ENCODE data around the gene PNPLA2. TPM values are rescaled to one million over a fixed set of nuclear protein-coding genes. Genes with fewer than 3 reads are reported as not detected.
A peak's percentile ranks its signal among the peaks of the same experiment; 100 is the strongest.

PNPLA2 gene
- total RNA-seq, 1 donor from 2014 or later, result 34.7 TPM

DNA sequence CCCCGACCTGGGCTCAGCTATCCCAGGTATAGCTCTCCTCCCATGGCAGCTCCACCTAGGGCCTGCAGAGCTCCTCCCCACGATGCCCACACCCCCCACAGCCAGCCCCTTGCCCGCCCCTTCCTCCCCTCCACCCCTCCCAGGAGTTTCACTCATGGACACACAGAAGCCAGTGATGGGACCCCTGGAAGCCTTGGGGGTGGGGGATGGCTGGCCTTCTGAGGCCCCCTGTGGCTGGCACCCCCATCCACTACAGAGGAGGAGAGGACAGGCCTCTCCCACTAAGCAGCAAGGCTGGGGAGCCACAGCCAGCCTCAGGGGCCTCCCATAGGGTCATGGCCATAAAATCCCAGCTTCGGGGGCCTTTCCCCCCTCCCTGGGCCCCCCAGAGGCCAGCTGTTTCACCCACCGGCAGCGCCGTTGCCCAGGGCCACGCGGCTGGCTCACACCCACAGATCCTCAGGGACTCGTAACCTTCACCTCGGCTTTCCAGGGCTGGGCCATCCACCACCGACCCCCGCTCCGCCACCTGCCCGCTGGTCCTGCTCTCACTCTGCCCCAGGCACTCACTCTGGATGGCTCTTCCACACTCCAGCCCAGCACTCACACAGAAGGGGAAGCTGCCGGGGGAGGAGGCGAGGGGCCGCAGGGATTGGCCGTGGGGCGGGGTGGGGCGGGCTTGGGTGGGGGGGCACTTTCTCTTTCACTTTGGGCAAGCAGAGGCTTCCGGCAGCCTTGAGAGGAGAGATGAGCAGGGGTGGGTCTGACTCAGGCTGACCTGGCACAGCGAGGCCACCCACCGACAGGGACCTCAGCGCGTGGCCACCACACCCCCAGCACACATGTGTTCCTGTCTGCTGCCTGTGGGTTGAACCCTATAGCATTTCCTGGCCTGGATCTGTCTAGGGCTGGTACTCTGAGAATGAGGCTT, 22.8 kb upstream of the PNPLA2 start:
- no peak for DNase-seq (ENCODE audit: low read depth)
- H3K4me3 ChIP-seq (ENCODE audit: low read depth, low read length), result peak overlapping the region; percentile 63
- TF ChIP-seq, protein P1, sequence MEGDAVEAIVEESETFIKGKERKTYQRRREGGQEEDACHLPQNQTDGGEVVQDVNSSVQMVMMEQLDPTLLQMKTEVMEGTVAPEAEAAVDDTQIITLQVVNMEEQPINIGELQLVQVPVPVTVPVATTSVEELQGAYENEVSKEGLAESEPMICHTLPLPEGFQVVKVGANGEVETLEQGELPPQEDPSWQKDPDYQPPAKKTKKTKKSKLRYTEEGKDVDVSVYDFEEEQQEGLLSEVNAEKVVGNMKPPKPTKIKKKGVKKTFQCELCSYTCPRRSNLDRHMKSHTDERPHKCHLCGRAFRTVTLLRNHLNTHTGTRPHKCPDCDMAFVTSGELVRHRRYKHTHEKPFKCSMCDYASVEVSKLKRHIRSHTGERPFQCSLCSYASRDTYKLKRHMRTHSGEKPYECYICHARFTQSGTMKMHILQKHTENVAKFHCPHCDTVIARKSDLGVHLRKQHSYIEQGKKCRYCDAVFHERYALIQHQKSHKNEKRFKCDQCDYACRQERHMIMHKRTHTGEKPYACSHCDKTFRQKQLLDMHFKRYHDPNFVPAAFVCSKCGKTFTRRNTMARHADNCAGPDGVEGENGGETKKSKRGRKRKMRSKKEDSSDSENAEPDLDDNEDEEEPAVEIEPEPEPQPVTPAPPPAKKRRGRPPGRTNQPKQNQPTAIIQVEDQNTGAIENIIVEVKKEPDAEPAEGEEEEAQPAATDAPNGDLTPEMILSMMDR (conservative IDR thresholded peaks at IDR 0.05; ENCODE audit: low read depth, low read length), result no peak

DNA sequence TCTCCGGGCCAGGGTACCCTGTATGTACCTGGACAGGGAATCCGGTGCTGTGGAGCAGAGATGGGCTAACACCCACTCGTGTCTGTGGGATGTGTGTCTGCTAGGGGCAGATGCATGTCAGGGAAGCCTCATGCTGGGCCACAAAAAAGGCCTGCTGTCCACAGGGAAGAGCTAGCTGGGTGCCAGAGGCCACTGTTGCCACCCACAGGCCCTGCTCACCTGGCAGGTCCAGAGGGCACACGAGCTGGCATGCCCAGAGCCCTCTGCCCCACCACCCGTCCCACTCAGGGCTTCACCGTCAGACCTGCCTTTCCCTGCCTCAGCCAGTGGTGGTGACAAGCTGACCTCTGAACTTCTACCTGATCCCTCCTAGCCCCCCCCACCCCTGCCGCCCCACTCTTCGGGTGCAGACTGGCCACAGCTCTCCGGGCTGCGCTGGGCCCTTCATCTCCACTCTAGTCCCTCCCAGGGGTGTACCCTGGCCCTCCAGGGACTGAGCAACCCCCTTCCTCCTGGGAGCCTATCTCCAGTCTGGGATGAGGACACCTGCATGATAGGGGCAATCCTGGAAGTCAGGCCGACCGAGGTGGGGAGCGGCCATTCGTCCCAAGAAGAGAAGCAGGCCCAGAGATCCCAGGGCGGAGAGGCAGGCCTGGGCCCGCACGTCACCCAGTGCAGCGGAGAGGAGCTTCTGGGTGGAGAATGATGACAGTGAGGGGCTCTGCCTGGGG, 22.0 kb upstream of the PNPLA2 start:
- DNase-seq (ENCODE audit: low read depth), result no peak
- H3K4me3 ChIP-seq (ENCODE audit: low read depth, low read length), result peak overlapping the region; percentile 63
- TF ChIP-seq, protein P1 (conservative IDR thresholded peaks at IDR 0.05; ENCODE audit: low read depth, low read length), result no peak

- no peak for DNase-seq (ENCODE audit: low read depth)
- TF ChIP-seq, protein P1 (conservative IDR thresholded peaks at IDR 0.05; ENCODE audit: low read depth, low read length), result no peak
- peak overlapping the region; percentile 63 for H3K4me3 ChIP-seq (ENCODE audit: low read depth, low read length)
Observed at GRCh38 chr11:797296-798092, 21.2 kb upstream of the PNPLA2 start.

DNA sequence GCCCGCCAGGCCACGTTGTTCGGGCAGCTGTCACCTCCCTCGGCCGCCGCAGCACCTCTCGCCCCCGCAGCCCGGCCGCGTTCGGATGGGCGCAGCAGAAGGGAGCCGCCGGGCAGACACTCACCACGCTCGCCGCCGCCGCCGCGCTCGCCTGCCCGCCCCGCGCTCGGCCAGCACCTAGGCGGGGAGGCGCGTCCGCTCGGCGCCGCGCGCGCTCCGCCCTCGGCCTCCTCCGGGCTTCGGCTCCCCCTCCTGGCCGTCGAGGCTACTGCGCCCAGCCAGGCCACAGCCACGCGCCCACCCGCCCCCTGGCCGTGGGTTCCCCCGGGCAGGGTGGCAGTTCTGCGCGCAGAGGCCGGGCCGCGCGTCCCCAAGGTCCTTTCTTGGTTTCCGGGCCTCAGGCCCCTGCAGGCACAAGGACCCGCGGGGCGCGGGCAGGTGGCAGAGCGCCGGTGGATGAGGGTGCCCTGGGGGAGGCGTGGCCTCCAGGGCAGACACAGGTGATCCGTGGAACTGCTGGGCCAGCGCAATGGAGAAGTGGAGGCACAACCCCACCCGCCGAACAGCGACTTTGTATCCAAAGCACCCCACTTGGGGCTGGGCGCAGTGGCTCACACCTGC, 20.5 kb upstream of the PNPLA2 start, which contains the start of gene SLC25A22:
Gene SLC25A22 (minus strand): TSS at position 189 of the 621 bp plus-strand sequence. CDS start 3,275 bp downstream, outside the sequence.
- TF ChIP-seq, protein P1 (conservative IDR thresholded peaks at IDR 0.05; ENCODE audit: low read depth, low read length), result peak; percentile 60
- H3K4me3 ChIP-seq (ENCODE audit: low read depth, low read length), result peak within 1 kb of the TSS; percentile 63
- no peak for DNase-seq (ENCODE audit: low read depth)

- no peak overlapping the region for H3K4me3 ChIP-seq (ENCODE audit: low read depth, low read length)
- TF ChIP-seq, protein P1 (conservative IDR thresholded peaks at IDR 0.05; ENCODE audit: low read depth, low read length), result no peak
- DNase-seq (ENCODE audit: low read depth), result no peak
Observed at GRCh38 chr11:799641-800316, 18.9 kb upstream of the PNPLA2 start.

DNA sequence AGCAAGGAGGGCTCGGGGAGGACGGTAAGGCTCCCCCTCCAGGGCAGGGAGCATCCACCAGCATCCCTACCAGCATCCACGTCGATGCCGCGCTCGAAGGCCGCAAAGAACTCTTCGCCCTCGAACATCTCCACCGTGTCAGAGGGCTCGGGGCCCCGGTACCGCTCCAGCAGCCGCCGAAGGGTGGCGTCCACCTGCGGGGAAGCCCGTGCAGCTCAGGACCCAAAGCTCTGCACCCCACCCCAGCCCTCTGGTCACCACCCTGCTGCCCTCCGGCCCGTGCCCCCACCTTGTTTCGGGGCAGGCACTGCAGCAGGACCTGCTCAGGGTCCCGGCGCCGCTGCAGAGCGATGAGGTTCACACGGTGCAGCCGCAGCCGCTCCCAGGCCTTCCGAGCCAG, 18.2 kb upstream of the PNPLA2 start:
- TF ChIP-seq, protein P1 (conservative IDR thresholded peaks at IDR 0.05; ENCODE audit: low read depth, low read length), result no peak
- H3K4me3 ChIP-seq (ENCODE audit: low read depth, low read length), result no peak overlapping the region

More for the DNA sequence above, 18.2 kb upstream of the PNPLA2 start:
- DNase-seq (ENCODE audit: low read depth), result no peak

Measured in epithelial cell of proximal tubule (primary cell).